Breast epithelium (tissue), 3 donors: Measurements from ENCODE around the gene RAX.
"Not testable (repeated sequence)": the region's sequence is repeated elsewhere in the genome, so short reads cannot be mapped to it uniquely, and the experiment has no call there.

Experiments used
- CTCF ChIP-seq, 3 donors: fragments of 450-650 bp; IDR thresholded peaks; one replicate each; pipeline ENCODE4 v1.5.1; 2016 to 2017; ENCODE audit warnings: antibody characterized with exemption in 3 of 3, mild to moderate bottlenecking in 3 of 3, moderate library complexity in 3 of 3
- POLR2A ChIP-seq: fragments of 450-650 bp; IDR thresholded peaks from one replicate; pipeline ENCODE4 v1.6.1; 2016; ENCODE audit warnings: antibody characterized with exemption, mild to moderate bottlenecking, moderate library complexity
- POLR2AphosphoS5 ChIP-seq, 3 donors: sonication (generic); formaldehyde crosslinking; IDR thresholded peaks; one replicate each; pipeline ENCODE4 v1.6.1; 2017; ENCODE audit warnings: antibody characterized with exemption in 3 of 3

- TF ChIP-seq CTCF (IDR thresholded peaks at IDR 0.05); POLR2AphosphoS5 (IDR thresholded peaks at IDR 0.05); POLR2A: not testable (repeated sequence)
Observed at GRCh38 chr18:59261842-59262241, 11.4 kb downstream of the RAX start.
